Activated CD4-positive, alpha-beta T cell treated with anti-CD3 and anti-CD28 coated beads for 36 hours (primary cell): ENCODE measurements around the gene PIK3R5. TPM values are rescaled to one million over a fixed set of nuclear protein-coding genes. Genes with fewer than 3 reads are reported as not detected.
"Not testable (repeated sequence)": the region's sequence is repeated elsewhere in the genome, so short reads cannot be mapped to it uniquely, and the experiment has no call there.

Experiments used
- ATAC-seq: fragments of 200-7000 bp; cut with Tn5 transposase; one replicate; pipeline ENCODE4 v1.10.0; 2021; ENCODE audit warnings: mild to moderate bottlenecking, moderate library complexity
- CTCF ChIA-PET: fragments of 350-600 bp; sonication (Branson Sonifier 250); formaldehyde crosslinking; loops from one replicate; lab custom pipeline; 2021; ENCODE audit warnings: antibody characterized with exemption; lab: Charles Lee
- POLR2A ChIA-PET: fragments of 350-600 bp; sonication (Branson Sonifier 250); formaldehyde crosslinking; loops from one replicate; lab custom pipeline; 2021; ENCODE audit warnings: antibody characterized with exemption, inconsistent platforms; lab: Charles Lee
- DNase-seq: peaks from one replicate; pipeline ENCODE4 v3.0.0-alpha.2; 2020
- H3K27ac Mint-ChIP-seq: one replicate; pipeline ENCODE4 v1.8.0; 2021; ENCODE audit warnings: mixed read lengths
- H3K27me3 Mint-ChIP-seq: one replicate; pipeline ENCODE4 v1.8.0; 2021; ENCODE audit warnings: mixed read lengths
- H3K36me3 Mint-ChIP-seq: one replicate; pipeline ENCODE4 v1.8.0; 2021; ENCODE audit warnings: low read depth, mixed read lengths
- H3K4me1 Mint-ChIP-seq: one replicate; pipeline ENCODE4 v1.8.0; 2021; ENCODE audit warnings: mixed read lengths
- H3K4me3 Mint-ChIP-seq: one replicate; pipeline ENCODE4 v1.8.0; 2021; ENCODE audit warnings: mild to moderate bottlenecking, moderate library complexity, mixed read lengths
- H3K9me3 Mint-ChIP-seq: one replicate; pipeline ENCODE4 v1.8.0; 2021; ENCODE audit warnings: low read depth, mixed read lengths
- intact Hi-C, 2 experiments: fragments of 100-400 bp; cut with DNase I in 1 of 2; cut with micrococcal nuclease in 1 of 2; formaldehyde crosslinking; loops; one replicate each; pipeline versions ENCODE4 v1.14.2 to v1.15.1; 2022 to 2024; cut with DNase I, micrococcal nuclease
- total RNA-seq, 2 experiments: library from RNA; stranded (reverse); gene quantifications; one replicate each; pipeline ENCODE4 v1.2.3, GENCODE V29; 2021

Gene PIK3R5
- total RNA-seq, 2 experiments from 2014 or later = 20.4 to 29.2 TPM

GRCh38 chr17:9002606-9003354 is 37.3 kb upstream of the PIK3R5 start:
- DNase-seq (peak; percentile 61), ATAC-seq (peak; percentile 72)
- POLR2A ChIA-PET = no interaction called here
- Mint-ChIP-seq H3K36me3 (no peaks in the 10 kb centered on the region), H3K4me3 (peak overlapping the region; percentile 44), H3K27me3 (peaks cover 50% of the 10 kb centered on the region), H3K27ac (no peak overlapping the region), H3K4me1 (peaks cover 7% of the 10 kb centered on the region), H3K9me3 (no peaks in the 10 kb centered on the region)
- intact Hi-C loops = loop anchor here in 1 of 2 experiments (1.0 kb wide), 1 partner anchor 20 kb away; no protein-coding TSS in a partner anchor
- CTCF ChIA-PET = interaction anchor here (0.6 to 1.2 kb wide), 13 partner anchors 8 to 558 kb away, joined by 3 to 7 read pairs (median 3); partner anchors contain the start of gene NTN1

DNA sequence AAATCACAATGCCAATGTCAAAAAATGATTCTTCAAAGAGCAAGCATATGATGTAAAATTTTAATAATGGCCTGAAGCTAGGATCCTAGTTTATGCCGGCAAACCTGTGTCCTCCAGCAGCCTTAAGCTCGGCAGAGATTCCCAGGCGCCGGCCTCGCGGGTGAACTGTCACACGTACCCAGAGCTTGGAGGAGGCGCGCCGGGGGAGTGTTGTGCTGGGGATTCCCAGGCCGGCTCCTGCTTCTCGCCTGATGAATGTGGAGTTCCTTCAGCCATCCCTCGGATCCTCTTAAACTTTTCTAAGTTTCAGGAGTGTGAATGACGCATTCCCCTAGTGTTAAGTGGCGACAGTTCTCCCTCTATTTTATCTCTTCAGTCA is 36.7 kb upstream of the PIK3R5 start:
- Mint-ChIP-seq H3K27me3 (peaks cover 50% of the 10 kb centered on the region), H3K9me3 (no peaks in the 10 kb centered on the region), H3K4me1 (peaks cover 7% of the 10 kb centered on the region), H3K27ac (no peak overlapping the region), H3K4me3 (peak overlapping the region; percentile 44), H3K36me3 (no peaks in the 10 kb centered on the region)
- intact Hi-C loops = no loop called here
- ATAC-seq (no peak), DNase-seq (peak; percentile 22)
- CTCF ChIA-PET = interaction anchor here (0.6 to 1.2 kb wide), 4 partner anchors 15 to 559 kb away, joined by 3 to 7 read pairs (median 4); no protein-coding TSS in a partner anchor
- POLR2A ChIA-PET = no interaction called here

DNA sequence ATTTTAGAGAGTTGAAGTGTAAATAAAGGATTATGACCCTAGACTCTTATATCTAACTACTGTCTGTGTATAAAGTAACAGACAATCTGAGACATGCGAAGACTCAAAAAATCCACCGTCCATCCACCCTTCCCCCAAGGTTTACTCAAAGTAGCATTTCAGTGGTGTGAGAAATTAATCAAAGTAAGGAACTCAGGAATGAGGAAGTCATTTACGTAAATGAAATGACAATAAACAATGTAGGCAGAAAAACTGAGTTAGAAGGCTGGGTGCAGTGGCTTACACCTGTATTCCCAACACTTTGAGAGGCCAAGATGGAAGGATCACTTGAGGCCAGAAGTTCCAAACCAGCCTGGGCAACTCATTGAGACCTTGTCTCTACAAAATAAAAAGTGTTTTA is 36.1 kb upstream of the PIK3R5 start:
- CTCF ChIA-PET = interaction anchor here (0.7 kb wide), 1 partner anchor 243 kb away, joined by 5 read pairs; no protein-coding TSS in a partner anchor
- H3K9me3 Mint-ChIP-seq = no peaks in the 10 kb centered on the region
- intact Hi-C loops = no loop called here
- H3K4me1 Mint-ChIP-seq = peaks cover 7% of the 10 kb centered on the region
- no peaks in the 10 kb centered on the region for H3K36me3 Mint-ChIP-seq
- no peak overlapping the region for H3K27ac Mint-ChIP-seq
- DNase-seq (no peak), ATAC-seq (no peak)
- H3K27me3 Mint-ChIP-seq = peaks cover 50% of the 10 kb centered on the region
- H3K4me3 Mint-ChIP-seq = no peak overlapping the region
- POLR2A ChIA-PET = interaction anchor here (0.7 kb wide), 1 partner anchor 43 kb away, joined by 3 read pairs; no protein-coding TSS in a partner anchor

- intact Hi-C loops = loop anchor here (1.0 to 10.0 kb wide), 12 partner anchors 103 to 615 kb away; partner anchors contain the start of genes MFSD6L (in 1 of the 2) and RPL26 (in 1 of the 2)
- ChIA-PET POLR2A (no interaction called here), CTCF (interaction anchor here (0.5 to 2.5 kb wide), 44 partner anchors 10 to 628 kb away, joined by 3 to 16 read pairs (median 3); partner anchors contain the start of genes MFSD6L, PIK3R5 and PIK3R6)
- DNase-seq (peak; percentile 89), ATAC-seq (peak; percentile 73)
- peaks cover 9% of the 10 kb centered on the region for H3K4me1 Mint-ChIP-seq
- H3K4me3 Mint-ChIP-seq = no peak overlapping the region
- H3K27ac Mint-ChIP-seq = no peak overlapping the region
- no peaks in the 10 kb centered on the region for H3K9me3 Mint-ChIP-seq
- no peaks in the 10 kb centered on the region for H3K36me3 Mint-ChIP-seq
- peaks cover 24% of the 10 kb centered on the region for H3K27me3 Mint-ChIP-seq
Measured at GRCh38 chr17:8997994-8998628, 32.6 kb upstream of the PIK3R5 start.

DNA sequence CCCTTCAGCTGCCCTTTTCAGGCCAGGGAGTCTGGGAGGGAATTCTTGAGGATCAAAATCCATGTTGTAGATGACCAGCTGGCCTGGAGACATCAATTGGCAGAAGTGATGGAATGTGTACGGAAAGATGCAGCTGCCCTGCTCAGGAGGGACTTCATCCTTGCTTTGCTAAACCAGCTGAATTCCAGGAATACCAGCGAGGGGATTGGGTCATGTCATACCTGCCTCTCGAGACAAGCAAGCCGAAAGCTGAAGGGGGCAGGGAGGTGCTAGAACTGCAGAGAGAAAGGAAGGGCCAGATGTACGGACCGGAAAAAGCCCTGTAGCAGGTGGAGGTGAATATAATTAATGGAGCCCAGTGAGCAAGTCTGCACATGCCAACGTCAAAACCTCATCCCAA is 30.2 kb upstream of the PIK3R5 start:
- POLR2A ChIA-PET = no interaction called here

GRCh38 chr17:8994319-8994718 is 28.8 kb upstream of the PIK3R5 start:
- Mint-ChIP-seq H3K4me1 (peaks cover 6% of the 10 kb centered on the region), H3K27ac (no peak overlapping the region), H3K4me3 (no peak overlapping the region), H3K9me3 (no peaks in the 10 kb centered on the region), H3K27me3 (peaks cover 6% of the 10 kb centered on the region), H3K36me3 (no peaks in the 10 kb centered on the region)
- peak; percentile 82 for DNase-seq
- intact Hi-C loops = loop anchor here in 1 of 2 experiments (10.0 kb wide), 2 partner anchors 560 to 580 kb away; no protein-coding TSS in a partner anchor
- ChIA-PET CTCF (interaction anchor here (0.7 to 2.0 kb wide), 4 partner anchors 10 to 607 kb away, joined by 3 to 5 read pairs (median 4); no protein-coding TSS in a partner anchor), POLR2A (no interaction called here)
- peak; percentile 46 for ATAC-seq

More for the DNA sequence above, 30.2 kb upstream of the PIK3R5 start:
- ATAC-seq (no peak), DNase-seq (no peak)
- Mint-ChIP-seq H3K27ac (no peak overlapping the region), H3K4me1 (peaks cover 6% of the 10 kb centered on the region), H3K9me3 (no peaks in the 10 kb centered on the region), H3K27me3 (peaks cover 14% of the 10 kb centered on the region), H3K36me3 (no peaks in the 10 kb centered on the region), H3K4me3 (no peak overlapping the region)
- intact Hi-C loops = loop anchor here (5.0 to 10.0 kb wide), 6 partner anchors 193 to 581 kb away; no protein-coding TSS in a partner anchor
- CTCF ChIA-PET = interaction anchor here (0.5 to 2.0 kb wide), 13 partner anchors 9 to 257 kb away, joined by 3 to 7 read pairs (median 3); no protein-coding TSS in a partner anchor

GRCh38 chr17:8991514-8992285 is 26.2 kb upstream of the PIK3R5 start:
- POLR2A ChIA-PET = no interaction called here
- intact Hi-C loops = loop anchor here in 1 of 2 experiments (2.0 to 10.0 kb wide), 3 partner anchors 299 to 577 kb away; no protein-coding TSS in a partner anchor
- H3K36me3 Mint-ChIP-seq = peaks cover 2% of the 10 kb centered on the region

DNA sequence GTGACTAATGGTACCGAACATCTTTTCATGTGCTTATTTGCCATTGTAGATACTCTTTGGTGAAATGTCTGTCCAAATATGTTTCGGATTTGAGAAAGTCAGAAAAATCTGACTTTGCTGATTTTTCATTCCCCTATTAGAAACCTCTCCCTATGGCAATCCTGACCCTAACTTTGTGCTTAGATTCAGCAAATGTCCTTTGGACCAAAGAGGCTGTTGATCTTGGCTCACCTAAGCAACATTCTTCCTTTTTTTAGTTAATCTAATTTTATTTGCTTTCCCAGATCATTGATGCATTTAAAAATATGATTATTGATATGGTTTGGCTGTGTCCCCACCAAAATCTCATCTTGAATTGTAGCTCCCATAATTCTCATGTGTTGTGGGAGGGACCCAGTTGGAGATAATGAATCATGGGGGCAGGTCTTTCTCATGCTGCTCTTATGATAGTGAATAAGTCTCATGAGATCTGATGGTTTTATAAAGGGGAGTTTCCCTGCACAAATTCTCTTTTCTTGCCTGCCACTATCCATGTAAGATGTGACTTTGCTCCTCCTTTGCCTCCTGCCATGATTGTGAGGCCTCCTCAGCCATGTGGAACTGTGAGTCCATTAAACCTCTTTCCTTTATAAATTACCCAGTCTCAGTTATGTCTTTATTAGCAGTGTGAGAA is 22.9 kb upstream of the PIK3R5 start:
- ATAC-seq, H3K4me3 Mint-ChIP-seq, H3K36me3 Mint-ChIP-seq, H3K9me3 Mint-ChIP-seq, POLR2A ChIA-PET, DNase-seq, intact Hi-C loops, H3K27me3 Mint-ChIP-seq, H3K27ac Mint-ChIP-seq: not testable (repeated sequence)
- CTCF ChIA-PET = interaction anchor here (0.7 to 1.6 kb wide), 3 partner anchors 10 to 89 kb away, joined by 3 to 4 read pairs (median 3); no protein-coding TSS in a partner anchor
- peaks cover 14% of the 10 kb centered on the region for H3K4me1 Mint-ChIP-seq

More at GRCh38 chr17:8991514-8992285, 26.2 kb upstream of the PIK3R5 start:
- H3K27me3 Mint-ChIP-seq = peaks cover 2% of the 10 kb centered on the region
- CTCF ChIA-PET = interaction anchor here (0.6 to 1.0 kb wide), 4 partner anchors 39 to 429 kb away, joined by 3 to 4 read pairs (median 3); no protein-coding TSS in a partner anchor
- no peak overlapping the region for H3K27ac Mint-ChIP-seq
- peaks cover 5% of the 10 kb centered on the region for H3K9me3 Mint-ChIP-seq
- DNase-seq = peak; percentile 85
- no peak overlapping the region for H3K4me3 Mint-ChIP-seq
- H3K4me1 Mint-ChIP-seq = peaks cover 6% of the 10 kb centered on the region
- peak; percentile 83 for ATAC-seq

DNA sequence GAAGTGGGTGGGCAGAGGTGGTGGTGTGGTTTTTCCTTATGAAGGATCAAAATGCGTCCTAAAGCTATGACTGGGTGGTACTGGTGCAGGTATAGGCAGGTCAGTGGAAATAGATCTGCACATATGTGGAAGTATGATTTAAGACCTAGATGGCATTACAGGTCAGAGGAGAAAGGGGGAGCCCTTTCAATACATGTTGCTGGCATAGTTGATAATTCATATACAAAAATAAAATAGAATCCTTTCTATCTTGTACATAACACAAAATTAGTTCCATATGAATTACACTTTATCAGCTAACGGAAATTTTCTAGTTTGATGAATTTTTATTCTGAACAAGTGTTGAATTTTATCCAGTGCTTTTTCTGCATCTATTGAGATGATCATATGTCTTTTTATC is 20.8 kb upstream of the PIK3R5 start:
- Mint-ChIP-seq H3K9me3 (peaks cover 7% of the 10 kb centered on the region), H3K4me1 (peaks cover 12% of the 10 kb centered on the region), H3K27ac (no peak overlapping the region), H3K36me3 (peaks cover 4% of the 10 kb centered on the region), H3K27me3 (peaks cover under 1% of the 10 kb centered on the region), H3K4me3 (no peak overlapping the region)
- ATAC-seq (no peak), DNase-seq (no peak)
- POLR2A ChIA-PET = no interaction called here
- intact Hi-C loops = no loop called here
- CTCF ChIA-PET = interaction anchor here (1.4 kb wide), 1 partner anchor 85 kb away, joined by 4 read pairs; no protein-coding TSS in a partner anchor

- Mint-ChIP-seq H3K27ac (no peak overlapping the region), H3K27me3 (no peaks in the 10 kb centered on the region), H3K4me1 (peaks cover 11% of the 10 kb centered on the region), H3K36me3 (peaks cover 4% of the 10 kb centered on the region), H3K9me3 (peaks cover 7% of the 10 kb centered on the region), H3K4me3 (no peak overlapping the region)
- POLR2A ChIA-PET = no interaction called here
- DNase-seq = peak; percentile 44
- ATAC-seq = peak; percentile 42
- intact Hi-C loops = no loop called here
- CTCF ChIA-PET = interaction anchor here (1.0 to 2.1 kb wide), 6 partner anchors 8 to 84 kb away, joined by 3 to 7 read pairs (median 6); no protein-coding TSS in a partner anchor
Measured at GRCh38 chr17:8985054-8985701, 19.7 kb upstream of the PIK3R5 start.
